NCI-H2196 (cell line): Measurements from ENCODE around the gene TES.
"Not testable (repeated sequence)": the region's sequence is repeated elsewhere in the genome, so short reads cannot be mapped to it uniquely, and the experiment has no call there.

ENCODE experiments used
- DNase-seq: peaks from one replicate; lab custom pipeline; 2025; ENCODE audit not compliant: unreplicated experiment; lab: John Stamatoyannopoulos, UW

The TES gene

GRCh38 chr7:116210345-116211005 lies at the start of gene TES:
Gene TES, plus strand, starts transcription at chr7:116210539. Its CDS starts 169 bp downstream, at chr7:116210708.
- DNase-seq, result peak; percentile 79

GRCh38 chr7:116161728-116162127 lies 48.6 kb upstream of the TES start:
- no peak for DNase-seq

GRCh38 chr7:116162254-116162653 lies 48.1 kb upstream of the TES start:
- no peak for DNase-seq

GRCh38 chr7:116162992-116163391 lies 47.3 kb upstream of the TES start:
- DNase-seq, result no peak

GRCh38 chr7:116164552-116165306 lies 45.6 kb upstream of the TES start:
- no peak for DNase-seq

- no peak for DNase-seq
These were observed 44.6 kb upstream of the TES start for GRCh38 chr7:116165717-116166116.

GRCh38 chr7:116166156-116166555 lies 44.2 kb upstream of the TES start:
- no peak for DNase-seq

- no peak for DNase-seq
These were observed 43.2 kb upstream of the TES start for GRCh38 chr7:116167177-116167576.

GRCh38 chr7:116169060-116169459 lies 41.3 kb upstream of the TES start:
- no peak for DNase-seq

- DNase-seq, result no peak
These were observed 40.2 kb upstream of the TES start for GRCh38 chr7:116170180-116170579.

GRCh38 chr7:116171094-116171493 lies 39.2 kb upstream of the TES start:
- DNase-seq, result no peak

- no peak for DNase-seq
These were observed 38.0 kb upstream of the TES start for GRCh38 chr7:116172353-116172752.

- DNase-seq, result peak; percentile 46
These were observed 37.0 kb upstream of the TES start for GRCh38 chr7:116173051-116174028.

- DNase-seq, result not testable (repeated sequence)
These were observed 35.2 kb upstream of the TES start for GRCh38 chr7:116175095-116175494.

- no peak for DNase-seq
These were observed 34.1 kb upstream of the TES start for GRCh38 chr7:116176226-116176625.

- no peak for DNase-seq
These were observed 33.3 kb upstream of the TES start for GRCh38 chr7:116177009-116177408.

- DNase-seq, result peak; percentile 27
These were observed 30.0 kb upstream of the TES start for GRCh38 chr7:116180302-116180701.

GRCh38 chr7:116182023-116182422 lies 28.3 kb upstream of the TES start:
- no peak for DNase-seq

- DNase-seq, result no peak
These were observed 24.9 kb upstream of the TES start for GRCh38 chr7:116185450-116185849.

- no peak for DNase-seq
These were observed 24.4 kb upstream of the TES start for GRCh38 chr7:116185956-116186355.

- DNase-seq, result no peak
These were observed 22.9 kb upstream of the TES start for GRCh38 chr7:116187400-116187799.
